ENCODE data around the gene TAF6.

TAF6 gene

GRCh38 chr7:100119072-100119969 lies at the start of gene TAF6, which contains the start of gene CNPY4:
TAF6 (minus strand) TSS chr7:100119358; CDS start chr7:100114209, 5,149 bp downstream.
CNPY4 (plus strand) TSS chr7:100119634; CDS start chr7:100119745, 111 bp downstream.
- DNase-seq (ENCODE audit: low spot score) = peak; percentile 96

DNA sequence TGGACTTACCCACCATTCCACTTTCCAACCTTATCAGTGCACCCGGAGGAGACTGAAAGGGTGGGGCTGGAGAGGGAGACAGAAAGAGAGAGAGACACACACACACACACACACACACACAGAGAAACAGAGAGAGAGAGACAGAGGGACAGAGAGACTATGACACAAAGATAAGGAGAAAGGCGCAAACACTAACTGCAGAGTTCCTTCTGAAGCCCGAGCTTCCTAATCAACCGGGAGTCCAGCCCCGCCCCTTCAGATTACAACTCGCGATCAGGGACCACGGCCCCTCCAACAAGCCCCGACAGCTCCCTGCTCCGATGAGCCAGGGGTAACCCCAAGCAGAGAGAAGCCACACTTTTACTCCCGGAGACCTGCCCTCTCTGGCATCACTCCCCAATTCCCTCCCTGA lies 48.8 kb upstream of the TAF6 start:
- DNase-seq (ENCODE audit: low spot score) = no peak

- DNase-seq (ENCODE audit: low spot score) = no peak
These were observed 48.1 kb upstream of the TAF6 start for GRCh38 chr7:100166970-100167911.

GRCh38 chr7:100166317-100166940 lies 47.3 kb upstream of the TAF6 start:
- DNase-seq (ENCODE audit: low spot score) = no peak

DNA sequence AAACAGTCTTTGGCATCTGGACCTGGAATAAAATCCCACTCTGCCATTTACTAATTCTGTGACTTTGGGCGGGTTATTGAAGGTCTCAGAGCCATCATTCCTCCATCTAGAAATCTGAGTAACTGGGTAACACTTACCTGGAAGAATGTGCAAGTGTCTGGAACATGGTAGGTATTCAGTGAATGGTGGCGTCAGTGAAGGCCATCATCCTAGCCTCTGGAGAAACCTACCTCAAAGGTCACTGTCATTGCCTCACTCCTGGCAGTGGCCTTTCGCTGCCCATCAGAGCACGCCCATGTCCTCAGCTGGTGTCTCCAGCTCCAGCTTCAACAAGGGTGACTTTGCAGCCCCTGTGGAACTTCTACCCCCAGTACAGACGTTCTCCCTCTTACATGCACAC lies 44.7 kb upstream of the TAF6 start:
- DNase-seq (ENCODE audit: low spot score) = no peak

GRCh38 chr7:100163006-100163531 lies 43.9 kb upstream of the TAF6 start:
- DNase-seq (ENCODE audit: low spot score) = no peak

DNA sequence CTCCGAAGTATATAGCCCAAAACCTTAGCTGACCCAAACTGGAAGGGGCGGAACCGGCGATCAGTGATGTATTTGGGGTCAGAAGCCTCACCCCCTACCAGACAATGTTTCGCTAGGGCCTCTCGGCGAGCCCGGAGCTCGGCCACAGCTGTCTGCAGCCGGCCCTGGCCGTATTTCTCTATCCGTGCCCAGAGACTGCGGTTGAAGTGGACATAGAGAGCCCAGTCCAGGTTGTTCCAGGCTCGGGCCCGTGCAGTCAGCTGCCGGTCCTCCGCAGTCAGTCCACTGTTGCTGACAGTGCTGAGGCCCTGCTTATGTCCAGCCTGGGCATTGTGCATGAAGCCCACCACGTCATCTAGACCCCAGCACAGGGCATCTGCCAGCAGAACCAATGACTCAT lies 40.9 kb upstream of the TAF6 start:
- no peak for DNase-seq (ENCODE audit: low spot score)

- DNase-seq (ENCODE audit: low spot score) = no peak
These were observed 40.0 kb upstream of the TAF6 start for GRCh38 chr7:100159099-100159623.

DNA sequence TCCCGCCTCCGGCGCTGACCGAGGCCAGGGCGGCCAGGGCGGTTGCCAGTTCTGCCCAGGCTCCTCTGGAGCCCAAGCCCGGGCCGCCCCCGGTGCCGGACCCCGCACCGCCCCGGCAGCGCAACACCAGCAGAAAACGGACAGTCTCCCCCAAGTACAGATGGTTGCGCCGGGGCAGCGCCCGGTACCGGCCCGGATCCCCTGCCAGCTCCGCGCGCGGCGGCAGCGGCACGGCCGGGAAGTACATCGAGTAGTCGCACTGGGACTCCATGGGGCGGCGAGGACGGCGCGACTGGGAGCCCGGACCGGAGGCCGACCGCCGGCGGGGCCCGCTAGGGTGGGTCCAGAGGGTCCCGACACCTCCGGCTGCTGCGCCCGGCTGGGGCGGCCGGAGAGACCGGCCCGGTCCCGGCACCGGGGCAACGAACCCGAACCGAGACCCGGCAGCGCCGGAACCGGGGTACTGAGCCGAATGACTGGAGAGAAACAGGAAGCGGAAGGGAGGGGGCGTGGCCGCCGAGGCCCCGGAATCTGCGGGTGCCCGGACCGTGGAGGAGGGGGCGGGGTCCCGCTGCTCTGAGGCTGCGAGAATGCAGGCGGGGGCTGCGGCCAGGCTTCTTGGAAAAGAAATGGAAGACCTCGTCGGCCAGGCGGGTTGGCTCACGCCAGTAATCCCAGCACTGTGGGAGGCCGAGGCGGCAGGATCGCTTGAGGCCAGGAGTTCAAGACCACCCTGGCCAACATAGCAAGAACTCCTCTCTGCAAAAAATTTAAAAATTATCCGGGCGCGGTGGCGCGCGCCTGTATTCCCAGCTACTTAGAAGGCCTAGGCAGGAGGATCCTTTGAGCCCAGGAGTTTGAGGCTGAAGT lies 39.3 kb upstream of the TAF6 start, which contains the start of gene TRAPPC14:
TSS of gene TRAPPC14 (minus strand) at position 495 of the 870 bp plus-strand sequence. CDS start at position 271, 224 bp downstream.
- peak; percentile 82 for DNase-seq (ENCODE audit: low spot score)

DNA sequence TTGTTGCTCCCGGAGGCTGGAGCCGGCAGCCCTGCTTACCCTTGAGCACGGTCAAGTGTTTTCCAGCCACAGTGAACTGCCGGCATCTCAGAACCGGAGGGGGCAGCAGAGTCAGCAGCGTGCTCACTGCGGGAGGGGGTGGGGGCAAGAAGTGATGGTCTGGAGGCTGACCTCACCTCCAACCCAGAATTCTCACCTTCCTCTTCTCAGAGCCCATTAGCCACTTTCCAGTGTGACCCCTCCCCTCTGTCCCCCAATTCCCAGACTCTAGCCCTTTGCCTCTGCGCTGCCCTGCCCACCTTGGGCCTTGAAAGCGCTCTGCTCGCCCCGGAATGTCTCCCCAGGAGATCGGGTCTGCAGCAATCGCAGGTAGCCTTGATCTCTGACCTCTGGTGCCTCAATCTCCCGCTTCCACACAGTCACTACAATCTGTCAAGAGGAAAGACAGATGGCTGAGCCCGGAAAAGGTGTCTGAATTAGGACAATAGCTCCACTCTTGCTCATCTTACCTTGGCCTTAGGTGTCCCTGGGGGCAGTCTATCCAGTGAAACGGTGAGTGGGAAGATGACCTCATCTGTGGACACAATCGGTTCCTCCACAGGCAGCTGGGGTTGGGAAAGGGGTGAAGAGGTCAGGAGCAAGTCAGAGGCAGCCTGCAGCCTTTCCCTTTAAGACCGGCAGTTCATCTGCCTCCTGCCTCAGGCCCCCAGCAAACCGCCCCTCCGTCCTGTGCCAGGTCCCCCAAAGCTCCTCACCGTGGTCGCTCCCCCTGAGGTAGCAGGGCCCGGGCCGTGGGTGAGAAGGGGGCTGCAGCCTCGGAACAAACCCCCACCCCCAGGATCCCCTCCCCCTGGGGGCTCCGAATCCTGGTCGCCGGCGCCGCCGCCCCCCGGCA lies 38.4 kb upstream of the TAF6 start:
- DNase-seq (ENCODE audit: low spot score) = no peak

GRCh38 chr7:100157069-100157333 lies 37.8 kb upstream of the TAF6 start:
- DNase-seq (ENCODE audit: low spot score) = no peak

DNA sequence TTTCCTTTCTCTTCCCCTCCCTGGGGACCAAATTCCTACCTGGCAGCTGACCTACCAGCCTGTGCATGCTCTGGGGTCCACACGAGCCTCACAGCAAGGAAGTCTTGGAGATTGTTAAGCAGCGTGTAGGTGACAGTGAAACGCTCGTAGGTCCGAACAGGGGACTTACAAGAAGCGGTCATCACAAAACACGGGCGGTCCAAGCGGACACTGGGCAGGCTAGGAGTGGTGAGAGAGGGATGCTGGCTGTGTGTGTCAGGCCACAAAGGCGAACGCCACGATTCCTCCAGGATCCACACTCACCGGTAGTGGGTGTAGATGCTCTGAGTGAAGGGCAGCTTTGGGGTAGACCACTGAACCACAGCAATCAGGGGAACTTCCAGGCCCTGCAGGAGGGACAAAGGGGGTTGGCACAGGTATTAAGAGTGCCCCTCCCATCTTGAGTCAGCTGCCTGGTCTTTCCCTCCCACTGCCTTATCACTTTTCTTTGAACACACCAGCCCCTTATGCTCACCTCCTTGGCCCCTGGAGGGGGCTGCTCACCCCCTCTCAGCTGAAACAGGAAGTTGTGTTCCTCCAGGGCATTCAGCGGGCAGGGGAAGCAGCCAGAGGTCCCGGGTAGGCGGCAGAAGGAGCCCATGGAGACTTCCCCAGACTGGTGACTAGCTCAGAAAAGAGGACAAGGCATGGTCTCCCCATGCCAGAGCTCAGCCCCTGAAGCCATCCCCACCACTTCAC lies 37.3 kb upstream of the TAF6 start:
- DNase-seq (ENCODE audit: low spot score) = no peak

DNA sequence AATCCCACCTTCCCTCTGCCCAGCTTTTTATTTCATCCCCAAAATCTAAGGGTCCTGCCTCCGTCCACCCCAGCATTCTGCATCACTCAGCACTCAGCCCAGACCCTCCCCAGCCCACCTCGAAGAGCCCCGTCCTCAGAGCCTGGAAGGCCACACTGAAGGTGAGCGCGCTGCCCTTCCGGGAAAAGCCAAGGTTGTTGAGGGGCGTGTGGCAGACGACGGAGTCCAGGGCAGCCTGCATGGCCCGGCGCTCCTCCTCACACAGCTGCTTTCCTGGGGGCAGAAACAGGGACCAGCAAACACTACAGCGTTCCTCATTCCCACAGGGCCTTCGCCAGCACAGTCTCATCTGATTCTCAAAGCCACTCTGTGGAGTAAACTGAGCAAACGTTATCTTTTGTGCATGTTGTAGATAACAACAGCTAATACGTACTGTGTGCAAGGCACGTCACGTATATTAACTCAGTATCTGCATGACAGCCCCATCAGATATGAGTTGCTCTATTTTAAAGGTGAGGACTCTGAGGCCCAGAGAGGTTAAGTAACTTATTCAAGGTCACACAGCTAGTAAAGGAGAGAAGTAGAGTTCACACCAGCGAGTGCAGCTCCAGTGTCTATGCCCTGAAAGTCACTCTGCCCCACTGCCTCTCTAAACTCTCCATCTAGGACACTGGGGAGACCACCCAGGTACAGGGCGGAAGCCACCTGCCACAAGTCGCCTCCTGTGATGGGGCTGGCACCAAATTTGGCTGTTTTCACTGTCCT lies 36.6 kb upstream of the TAF6 start:
- no peak for DNase-seq (ENCODE audit: low spot score)

DNA sequence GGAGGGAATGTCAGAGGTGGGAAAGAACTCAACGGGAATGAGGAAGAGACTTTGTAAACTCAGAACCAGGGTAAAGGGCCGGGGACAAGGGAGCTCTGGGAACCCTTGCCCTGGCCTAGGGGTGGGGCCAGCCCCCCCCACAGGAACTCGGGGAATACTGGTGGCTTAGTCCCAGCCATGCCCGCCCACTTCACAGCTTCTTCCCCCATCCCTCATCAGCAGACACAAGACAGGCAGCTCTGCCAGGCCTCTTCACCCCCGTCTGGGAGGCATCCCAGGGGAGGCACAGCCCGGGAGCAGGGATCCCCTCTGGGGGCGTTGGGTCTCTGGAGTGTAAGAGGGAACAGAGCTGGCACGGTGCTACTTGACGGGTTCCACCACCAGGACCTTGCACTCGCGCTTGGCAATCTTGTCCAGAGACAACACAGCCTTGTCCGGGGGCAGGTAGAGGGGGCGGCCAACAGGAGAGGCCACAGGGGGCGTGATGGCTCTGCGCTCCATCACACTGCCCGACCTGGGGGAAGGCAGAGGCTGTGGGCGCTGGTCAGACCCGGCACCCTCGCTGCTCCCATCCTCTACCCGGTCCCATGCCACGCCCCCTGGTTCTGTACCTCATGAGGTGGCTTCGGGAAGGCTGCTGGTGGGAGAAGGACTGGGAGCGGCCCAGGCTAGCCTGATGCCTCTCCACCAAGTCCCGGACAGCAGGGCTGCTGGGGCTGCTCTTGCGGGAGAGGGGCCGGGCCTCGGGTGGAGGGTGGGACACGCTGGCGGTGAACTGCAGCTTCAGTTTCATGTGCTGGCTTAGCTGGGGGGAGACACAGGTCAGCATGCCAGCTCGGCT lies 35.7 kb upstream of the TAF6 start:
- no peak for DNase-seq (ENCODE audit: low spot score)

GRCh38 chr7:100153708-100154535 lies 34.8 kb upstream of the TAF6 start:
- DNase-seq (ENCODE audit: low spot score) = no peak

GRCh38 chr7:100152937-100153666 lies 33.9 kb upstream of the TAF6 start:
- no peak for DNase-seq (ENCODE audit: low spot score)

Data from putamen (tissue), 1 donor.